HepG2 (cell line): ENCODE measurements around the gene IL1A. TPM values are rescaled to one million over a fixed set of nuclear protein-coding genes. Genes with fewer than 3 reads are reported as not detected.

ENCODE experiments used
- CCAR2 ChIP-seq: fragments of 200-400 bp; formaldehyde crosslinking; optimal IDR thresholded peaks from 2 replicates; pipeline ENCODE3; 2018; ENCODE audit warnings: low read depth, mild to moderate bottlenecking, low read length, moderate library complexity
- HNRNPL ChIP-seq: fragments of 200-400 bp; formaldehyde crosslinking; IDR thresholded peaks from 2 replicates; pipeline ENCODE4 v1.6.1; 2017; ENCODE audit warnings: mild to moderate bottlenecking, low read depth, low read length
- KLF16 ChIP-seq, 2 experiments: sonication (generic) in 1 of 2; formaldehyde crosslinking in 1 of 2; IDR thresholded peaks; 2 replicates each; pipeline versions ENCODE4 v1.6.1 to v1.8.0; 2016 to 2023; ENCODE audit warnings: missing genetic modification reagents in 2 of 2, missing compliant biosample characterization in 1 of 2
- RCOR2 ChIP-seq: IDR thresholded peaks from 2 replicates; pipeline ENCODE4 v1.6.1; 2016; ENCODE audit warnings: missing biosample characterization, missing genetic modification reagents
- RNF2 ChIP-seq: fragments of 450-650 bp; conservative IDR thresholded peaks from 2 replicates; pipeline ENCODE4 v1.6.1; 2016; ENCODE audit warnings: low read depth
- SP5 ChIP-seq: IDR thresholded peaks from 2 replicates; pipeline ENCODE4 v1.6.1; 2016; ENCODE audit warnings: low read depth, borderline replicate concordance
- TARDBP ChIP-seq: sonication (generic); formaldehyde crosslinking; IDR thresholded peaks from 2 replicates; pipeline ENCODE4 v1.8.0; 2022; ENCODE audit warnings: mild to moderate bottlenecking, missing genetic modification reagents
- THAP7 ChIP-seq: sonication (generic); formaldehyde crosslinking; IDR thresholded peaks from 2 replicates; pipeline ENCODE4 v1.8.1; 2023; ENCODE audit warnings: mild to moderate bottlenecking, missing genetic modification reagents
- TSC22D2 ChIP-seq: sonication (generic); formaldehyde crosslinking; IDR thresholded peaks from 2 replicates; pipeline ENCODE4 v1.5.1; 2020; ENCODE audit warnings: missing genetic modification reagents, mild to moderate bottlenecking, borderline replicate concordance
- YEATS4 ChIP-seq: sonication (generic); formaldehyde crosslinking; IDR thresholded peaks from 2 replicates; pipeline ENCODE4 v1.4.0; 2020; ENCODE audit warnings: missing genetic modification reagents, borderline replicate concordance
- ZBED4 ChIP-seq: sonication (generic); formaldehyde crosslinking; IDR thresholded peaks from 2 replicates; pipeline ENCODE4 v1.4.0; 2020; ENCODE audit warnings: missing genetic modification reagents, borderline replicate concordance
- ZNF264 ChIP-seq: sonication (generic); formaldehyde crosslinking; IDR thresholded peaks from 2 replicates; pipeline ENCODE4 v1.4.0; 2020; ENCODE audit warnings: missing genetic modification reagents
- ZNF543 ChIP-seq: sonication (generic); formaldehyde crosslinking; IDR thresholded peaks from 2 replicates; pipeline ENCODE4 v1.4.0; 2020; ENCODE audit warnings: mild to moderate bottlenecking, missing genetic modification reagents
- ZNF552 ChIP-seq: sonication (generic); formaldehyde crosslinking; IDR thresholded peaks from 2 replicates; pipeline ENCODE4 v1.9.0; 2022; ENCODE audit warnings: missing genetic modification reagents, mild to moderate bottlenecking, borderline replicate concordance
- ZNF773 ChIP-seq: sonication (generic); formaldehyde crosslinking; IDR thresholded peaks from 2 replicates; pipeline ENCODE4 v1.4.0; 2020; ENCODE audit warnings: missing genetic modification reagents, borderline replicate concordance
- polyA plus RNA-seq, 8 experiments: library from polyadenylated mRNA; depleted of rRNA in 3 of 8; stranded (reverse) in 7 of 8; unstranded in 1 of 8; fragments of >200 nt; fragmentation: Illumina TruSeq in 4 of 8; extraction: Trizol in 4 of 8; gene quantifications; 2 replicates each; pipeline versions ENCODE4 v1.2.1 to v1.2.3, GENCODE V29; 2011 to 2016; ENCODE audit warnings: low read depth in 4 of 8, missing spikeins in 1 of 8, mixed read lengths in 1 of 8; ENCODE audit not compliant: insufficient read depth in 1 of 8
- total RNA-seq, 5 experiments: library from RNA; depleted of rRNA; stranded (reverse); fragments of >200 nt; fragmentation: Illumina TruSeq; extraction: Trizol; gene quantifications; 2 replicates each; pipeline ENCODE4 v1.2.3, GENCODE V29; 2016; ENCODE audit warnings: low read depth in 1 of 5
- TF ChIP-seq, protein P1 (sequence below): sonication (generic); formaldehyde crosslinking; IDR thresholded peaks from 2 replicates; pipeline ENCODE4 v1.4.0; 2020; ENCODE audit warnings: mild to moderate bottlenecking, missing genetic modification reagents
- TF ChIP-seq, protein P2 (sequence below): sonication (generic); formaldehyde crosslinking; IDR thresholded peaks from 2 replicates; pipeline ENCODE4 v1.5.0; 2020; ENCODE audit warnings: missing genetic modification reagents, mild to moderate bottlenecking, borderline replicate concordance
- TF ChIP-seq, protein P3 (sequence below): sonication (generic); formaldehyde crosslinking; IDR thresholded peaks from 2 replicates; pipeline ENCODE4 v1.4.0; 2020; ENCODE audit warnings: missing genetic modification reagents

The IL1A gene
- total and polyA plus RNA-seq, 2 of the 13 experiments (the other 11 are each of a cell fraction or from before 2014, with no cell fraction given), result not detected

DNA sequence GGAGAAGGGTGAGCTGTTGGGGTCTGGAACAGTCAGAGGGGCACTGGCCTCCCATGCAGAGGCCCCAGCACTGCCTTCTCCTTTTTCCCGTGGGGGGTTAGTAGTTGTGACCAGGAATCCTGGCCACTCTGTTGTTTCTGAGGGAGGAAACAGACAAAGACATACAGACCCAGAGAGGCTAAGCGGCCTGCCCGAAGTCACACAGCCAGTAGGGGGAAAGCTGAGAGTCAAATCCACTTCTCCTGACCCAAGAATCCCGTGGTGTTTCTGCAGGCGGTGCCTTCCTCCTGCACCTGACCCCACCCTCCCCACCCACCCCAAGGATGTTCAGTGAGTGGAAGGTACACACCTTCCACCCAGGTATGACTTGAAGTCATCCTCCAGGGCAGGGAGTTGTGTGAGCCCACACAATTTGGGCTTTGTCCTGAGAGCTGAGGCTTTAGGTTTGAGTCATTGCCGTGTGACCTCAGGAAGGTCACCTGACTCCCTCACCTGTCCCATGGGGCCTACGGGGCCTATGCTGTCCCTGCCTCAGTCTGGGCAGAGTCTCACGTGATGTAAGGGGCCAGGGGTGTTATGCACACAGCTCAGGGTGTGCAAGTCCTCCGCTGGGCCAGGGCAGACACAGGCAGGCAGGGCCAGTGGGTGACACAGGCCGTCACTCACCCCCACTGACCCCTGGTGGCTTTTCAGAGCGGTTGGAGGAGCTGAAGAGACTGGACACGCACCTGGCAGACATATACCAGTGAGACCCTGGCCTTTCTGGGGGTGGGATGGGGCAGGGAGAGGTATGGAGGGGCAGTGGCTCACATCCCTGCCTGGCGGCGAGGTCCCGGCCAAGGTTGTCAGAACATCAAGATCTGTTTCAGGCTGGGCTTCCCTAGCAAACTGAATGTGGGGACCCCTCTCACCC is 58.5 kb downstream of the IL1A start (continued):
- TF ChIP-seq, protein P1, sequence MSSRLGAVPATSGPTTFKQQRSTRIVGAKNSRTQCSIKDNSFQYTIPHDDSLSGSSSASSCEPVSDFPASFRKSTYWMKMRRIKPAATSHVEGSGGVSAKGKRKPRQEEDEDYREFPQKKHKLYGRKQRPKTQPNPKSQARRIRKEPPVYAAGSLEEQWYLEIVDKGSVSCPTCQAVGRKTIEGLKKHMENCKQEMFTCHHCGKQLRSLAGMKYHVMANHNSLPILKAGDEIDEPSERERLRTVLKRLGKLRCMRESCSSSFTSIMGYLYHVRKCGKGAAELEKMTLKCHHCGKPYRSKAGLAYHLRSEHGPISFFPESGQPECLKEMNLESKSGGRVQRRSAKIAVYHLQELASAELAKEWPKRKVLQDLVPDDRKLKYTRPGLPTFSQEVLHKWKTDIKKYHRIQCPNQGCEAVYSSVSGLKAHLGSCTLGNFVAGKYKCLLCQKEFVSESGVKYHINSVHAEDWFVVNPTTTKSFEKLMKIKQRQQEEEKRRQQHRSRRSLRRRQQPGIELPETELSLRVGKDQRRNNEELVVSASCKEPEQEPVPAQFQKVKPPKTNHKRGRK (CRISPR knock-in tag), result no peak
- TF ChIP-seq RNF2, result no peak; the same call in 1 of the 2 replicates
- no peak for TF ChIP-seq TARDBP (CRISPR knock-in tag)
- TF ChIP-seq KLF16 (CRISPR knock-in tag; IDR thresholded peaks at IDR 0.05), result no peak
- TF ChIP-seq, protein P2, sequence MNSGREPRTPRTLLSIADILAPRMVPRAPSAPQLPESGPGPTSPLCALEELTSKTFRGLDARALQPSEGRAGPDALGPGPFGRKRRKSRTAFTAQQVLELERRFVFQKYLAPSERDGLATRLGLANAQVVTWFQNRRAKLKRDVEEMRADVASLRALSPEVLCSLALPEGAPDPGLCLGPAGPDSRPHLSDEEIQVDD (CRISPR knock-in tag), result no peak
- no peak for TF ChIP-seq CCAR2
- TF ChIP-seq ZNF543, result 0 out of 2 replicates have a peak, but pooled peaks have one; percentile 37
- no peak for TF ChIP-seq ZNF773
- no peak for TF ChIP-seq ZBED4
- no peak for TF ChIP-seq THAP7 (CRISPR knock-in tag)
- TF ChIP-seq HNRNPL, result no peak
- 0 out of 2 replicates have a peak, but pooled peaks have one; percentile 2 for TF ChIP-seq YEATS4 (CRISPR knock-in tag)
- TF ChIP-seq, protein P3, sequence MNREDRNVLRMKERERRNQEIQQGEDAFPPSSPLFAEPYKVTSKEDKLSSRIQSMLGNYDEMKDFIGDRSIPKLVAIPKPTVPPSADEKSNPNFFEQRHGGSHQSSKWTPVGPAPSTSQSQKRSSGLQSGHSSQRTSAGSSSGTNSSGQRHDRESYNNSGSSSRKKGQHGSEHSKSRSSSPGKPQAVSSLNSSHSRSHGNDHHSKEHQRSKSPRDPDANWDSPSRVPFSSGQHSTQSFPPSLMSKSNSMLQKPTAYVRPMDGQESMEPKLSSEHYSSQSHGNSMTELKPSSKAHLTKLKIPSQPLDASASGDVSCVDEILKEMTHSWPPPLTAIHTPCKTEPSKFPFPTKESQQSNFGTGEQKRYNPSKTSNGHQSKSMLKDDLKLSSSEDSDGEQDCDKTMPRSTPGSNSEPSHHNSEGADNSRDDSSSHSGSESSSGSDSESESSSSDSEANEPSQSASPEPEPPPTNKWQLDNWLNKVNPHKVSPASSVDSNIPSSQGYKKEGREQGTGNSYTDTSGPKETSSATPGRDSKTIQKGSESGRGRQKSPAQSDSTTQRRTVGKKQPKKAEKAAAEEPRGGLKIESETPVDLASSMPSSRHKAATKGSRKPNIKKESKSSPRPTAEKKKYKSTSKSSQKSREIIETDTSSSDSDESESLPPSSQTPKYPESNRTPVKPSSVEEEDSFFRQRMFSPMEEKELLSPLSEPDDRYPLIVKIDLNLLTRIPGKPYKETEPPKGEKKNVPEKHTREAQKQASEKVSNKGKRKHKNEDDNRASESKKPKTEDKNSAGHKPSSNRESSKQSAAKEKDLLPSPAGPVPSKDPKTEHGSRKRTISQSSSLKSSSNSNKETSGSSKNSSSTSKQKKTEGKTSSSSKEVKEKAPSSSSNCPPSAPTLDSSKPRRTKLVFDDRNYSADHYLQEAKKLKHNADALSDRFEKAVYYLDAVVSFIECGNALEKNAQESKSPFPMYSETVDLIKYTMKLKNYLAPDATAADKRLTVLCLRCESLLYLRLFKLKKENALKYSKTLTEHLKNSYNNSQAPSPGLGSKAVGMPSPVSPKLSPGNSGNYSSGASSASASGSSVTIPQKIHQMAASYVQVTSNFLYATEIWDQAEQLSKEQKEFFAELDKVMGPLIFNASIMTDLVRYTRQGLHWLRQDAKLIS (CRISPR knock-in tag), result no peak
- TF ChIP-seq ZNF552 (CRISPR knock-in tag), result no peak
- TF ChIP-seq TSC22D2, result no peak
- TF ChIP-seq ZNF264 (CRISPR knock-in tag), result no peak
- TF ChIP-seq RCOR2 (CRISPR knock-in tag), result no peak
- TF ChIP-seq SP5 (CRISPR knock-in tag), result no peak
